GM21515 (cell line): Measurements from ENCODE around the gene BAG3.
"Not testable (repeated sequence)": the region's sequence is repeated elsewhere in the genome, so short reads cannot be mapped to it uniquely, and the experiment has no call there.

Experiments
- ATAC-seq: cut with Tn5 transposase; IDR thresholded peaks from one replicate; pipeline ENCODE4 v1.9.1; 2021; ENCODE audit not compliant: unreplicated experiment

BAG3 gene

DNA sequence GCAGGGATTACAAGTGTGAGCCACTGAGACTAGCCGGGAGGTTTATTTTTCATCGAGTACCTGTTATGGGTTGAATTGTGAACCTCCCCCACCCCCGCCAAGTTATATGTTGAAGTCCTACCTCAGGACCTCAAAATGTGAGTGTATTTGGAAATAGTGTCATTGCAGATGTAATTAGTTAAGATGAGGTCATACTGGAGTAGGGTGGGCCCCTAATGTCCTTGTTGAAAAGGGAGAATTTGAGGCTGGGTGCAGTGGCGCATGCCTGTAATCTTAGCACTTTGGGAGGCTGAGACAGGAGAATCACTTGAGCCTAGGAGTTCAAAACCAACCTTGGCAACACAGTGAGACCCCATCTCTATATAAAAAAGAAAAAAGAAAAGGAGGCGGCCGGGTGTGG lies 10.8 kb upstream of the BAG3 start:
- no peak for ATAC-seq

DNA sequence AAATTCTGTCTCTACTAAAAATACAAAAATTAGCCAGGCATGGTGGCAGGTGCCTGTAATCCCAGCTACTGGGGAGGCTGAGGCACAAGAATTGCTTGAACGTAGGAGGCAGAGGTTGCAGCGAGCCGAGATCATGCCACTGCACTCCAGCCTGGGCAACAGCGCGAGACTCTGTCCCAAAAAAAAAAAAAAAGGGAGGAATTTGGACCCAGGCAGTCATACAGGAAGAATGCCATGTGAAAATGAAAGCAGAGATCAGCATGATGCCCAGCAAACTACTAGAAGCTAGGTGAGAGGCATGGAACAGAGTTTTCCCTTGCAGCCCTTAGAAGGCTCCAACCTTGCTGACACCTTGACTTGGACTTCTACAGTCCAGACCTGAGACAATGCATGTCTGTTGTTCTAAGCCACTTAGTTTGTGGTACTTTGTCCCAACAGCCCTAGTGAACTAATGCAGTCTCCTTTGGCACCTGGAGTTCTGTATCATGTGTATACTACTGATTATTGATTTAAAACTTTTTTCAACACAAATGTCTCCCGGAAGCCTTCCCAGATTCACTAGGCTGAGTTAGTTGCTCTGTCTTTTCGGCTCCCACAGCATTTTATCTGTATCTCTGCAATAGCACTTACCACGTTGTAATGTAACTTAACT lies 10.2 kb upstream of the BAG3 start:
- no peak for ATAC-seq

DNA sequence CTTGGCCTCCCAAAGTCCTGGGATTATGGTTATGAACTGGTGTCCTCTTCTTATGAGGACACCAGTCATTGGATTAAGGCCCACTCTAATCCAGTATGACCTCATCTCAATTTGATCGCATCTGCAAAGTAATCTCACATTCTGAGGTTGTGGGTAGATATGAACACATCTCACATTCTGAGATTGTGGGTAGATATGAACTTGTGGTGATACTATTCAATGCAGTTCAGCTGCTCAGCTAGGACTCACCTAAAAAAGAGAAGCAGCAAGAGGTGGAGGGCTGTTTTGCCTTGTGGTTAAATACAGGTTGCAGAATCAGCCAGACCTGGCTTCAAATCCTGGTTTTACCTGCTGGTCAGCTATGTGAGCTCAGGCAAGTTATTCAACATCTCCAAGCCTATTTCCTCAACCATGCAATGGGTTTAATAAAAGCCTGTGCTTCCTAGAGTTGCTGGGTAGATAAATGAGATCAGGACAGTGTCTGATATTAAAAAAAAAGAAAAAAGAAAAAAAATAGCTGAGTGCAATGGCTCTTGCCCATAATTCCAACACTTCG lies 8.5 kb upstream of the BAG3 start:
- no peak for ATAC-seq

DNA sequence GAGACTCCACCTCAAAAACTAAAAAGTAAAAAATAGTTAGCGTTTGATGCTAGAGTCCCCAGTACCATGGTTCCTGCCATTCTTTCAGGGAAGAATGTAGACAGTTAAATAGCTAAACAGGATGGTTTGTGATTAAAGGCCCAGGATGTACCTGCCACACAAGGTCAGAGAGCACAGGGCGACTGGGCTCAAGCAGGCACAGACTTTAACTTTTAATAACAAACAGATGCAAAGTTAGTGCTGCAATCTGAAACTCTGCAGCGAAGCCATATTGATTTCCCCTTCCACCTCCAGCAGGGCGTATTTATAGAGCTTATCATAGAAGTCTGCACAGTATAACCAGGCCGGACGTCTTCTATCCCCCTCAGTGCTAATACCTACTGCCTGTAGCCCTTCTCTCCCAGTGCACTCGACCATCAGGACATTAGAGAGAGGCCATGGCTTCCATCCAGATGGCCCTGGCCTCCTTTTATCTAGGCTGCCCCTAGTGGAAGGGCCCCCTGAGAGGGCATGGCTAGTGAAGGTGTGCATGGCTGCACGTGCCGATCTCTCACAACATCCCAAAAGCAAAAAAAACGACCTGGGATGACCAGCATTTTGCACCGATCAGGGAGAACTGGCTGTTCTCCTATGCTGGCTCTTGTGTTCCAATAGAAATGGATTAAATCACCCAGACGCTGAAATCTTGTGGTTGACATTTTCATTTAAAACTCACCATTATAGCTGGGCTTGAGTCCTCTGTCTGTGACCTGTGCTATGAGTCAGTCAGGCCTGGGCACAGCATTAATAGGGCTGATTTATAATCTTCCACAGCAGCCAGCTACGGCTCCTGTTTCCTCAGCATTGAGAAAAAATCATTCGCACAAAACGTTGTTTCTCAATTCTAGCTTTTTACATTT lies 7.6 kb upstream of the BAG3 start:
- ATAC-seq = no peak

DNA sequence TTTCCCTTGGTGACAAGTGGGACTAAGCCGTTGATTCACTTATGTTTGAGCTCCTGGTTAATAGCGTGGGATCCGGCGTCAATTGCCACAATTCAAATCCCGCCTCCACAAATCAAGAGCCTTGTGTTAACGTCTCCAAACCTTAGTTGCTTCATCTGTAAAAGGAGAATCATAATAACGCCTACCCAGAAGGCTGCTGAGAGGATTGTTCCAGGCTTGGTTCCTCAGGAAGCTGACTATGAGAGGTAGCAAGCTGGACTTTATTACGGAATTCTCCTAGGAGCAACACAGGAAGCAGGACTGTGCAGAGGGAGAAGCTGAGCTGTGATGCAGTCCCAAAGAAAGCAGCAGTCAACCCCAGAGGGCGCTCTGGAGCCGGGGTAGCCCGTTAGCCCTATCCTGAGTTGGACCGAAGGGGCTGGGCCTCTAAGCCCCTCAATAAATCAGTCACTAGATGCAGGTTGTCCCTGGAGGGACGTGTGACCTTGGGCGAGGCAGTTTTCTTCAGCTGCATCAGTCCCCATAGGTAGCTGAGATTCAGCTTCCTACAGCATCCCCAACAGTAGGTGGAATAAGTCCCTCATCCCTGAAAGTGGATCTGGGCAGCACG lies 6.9 kb upstream of the BAG3 start:
- ATAC-seq = no peak

DNA sequence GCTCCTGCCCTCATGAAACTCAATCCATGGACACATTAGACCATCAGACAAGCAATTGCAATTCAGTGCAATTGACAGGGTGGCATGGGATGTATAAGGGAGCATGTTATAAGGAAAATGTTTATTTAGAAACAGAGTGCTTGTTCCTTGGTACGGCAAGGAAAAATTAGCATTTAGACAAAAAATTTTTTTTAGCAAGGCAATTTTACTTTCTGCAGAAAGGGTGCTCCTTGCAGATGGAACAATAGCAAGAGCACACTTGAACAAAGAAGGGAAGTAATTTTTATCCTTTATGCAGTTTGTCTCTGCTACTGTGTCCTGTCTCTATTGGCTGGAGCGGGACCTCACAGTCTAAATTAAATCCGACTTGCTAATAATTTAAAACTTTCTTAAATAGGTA lies 6.2 kb upstream of the BAG3 start:
- no peak for ATAC-seq

DNA sequence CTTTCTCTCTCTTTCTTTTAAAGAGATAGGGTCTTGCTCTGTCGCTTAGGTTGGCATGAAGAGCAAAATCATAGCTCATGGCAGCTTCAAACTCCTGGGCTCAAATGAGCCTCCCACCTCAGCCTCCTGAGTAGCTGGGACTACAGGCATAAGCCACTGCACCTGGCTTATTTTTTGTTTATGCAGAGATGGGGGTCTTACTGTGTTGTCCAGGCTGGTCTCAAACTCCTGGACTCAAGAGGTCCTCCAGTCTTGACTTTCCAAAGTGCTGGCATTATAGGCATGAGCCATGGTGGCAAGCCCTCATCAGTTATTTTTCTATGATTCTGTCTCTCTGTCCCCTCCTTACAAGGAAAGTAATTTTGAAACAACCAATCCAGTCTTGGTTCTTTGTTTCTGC lies 1.1 kb upstream of the BAG3 start:
- ATAC-seq = no peak

DNA sequence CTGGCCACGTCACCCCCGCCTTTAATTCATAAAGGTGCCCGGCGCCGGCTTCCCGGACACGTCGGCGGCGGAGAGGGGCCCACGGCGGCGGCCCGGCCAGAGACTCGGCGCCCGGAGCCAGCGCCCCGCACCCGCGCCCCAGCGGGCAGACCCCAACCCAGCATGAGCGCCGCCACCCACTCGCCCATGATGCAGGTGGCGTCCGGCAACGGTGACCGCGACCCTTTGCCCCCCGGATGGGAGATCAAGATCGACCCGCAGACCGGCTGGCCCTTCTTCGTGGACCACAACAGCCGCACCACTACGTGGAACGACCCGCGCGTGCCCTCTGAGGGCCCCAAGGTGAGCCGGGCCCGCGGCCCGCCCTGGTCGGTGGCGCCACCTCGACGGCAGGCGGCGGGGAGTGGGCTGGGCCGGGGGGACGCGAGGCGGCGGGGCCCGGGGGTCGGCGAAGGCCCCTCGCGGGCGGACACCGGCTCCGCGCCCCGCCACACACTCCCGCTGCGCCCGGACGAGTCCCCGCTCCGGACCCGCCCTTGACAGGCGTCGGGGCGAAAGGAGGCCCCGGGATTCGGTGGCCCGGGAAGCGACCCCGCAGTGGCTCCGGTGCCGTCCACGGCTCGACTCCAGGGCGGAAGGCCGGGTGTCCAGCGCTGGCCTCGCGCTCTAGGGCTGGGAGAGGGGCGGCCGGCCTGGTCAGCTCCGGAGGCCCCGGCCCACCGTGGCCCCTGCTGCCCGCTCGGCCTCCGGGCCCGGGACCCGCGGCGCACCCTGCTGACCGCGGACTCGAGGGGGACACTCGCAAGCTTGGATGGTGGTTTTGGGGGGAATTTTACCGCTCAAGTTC lies 557 bp downstream of the BAG3 start:
- peak; percentile 25 for ATAC-seq

DNA sequence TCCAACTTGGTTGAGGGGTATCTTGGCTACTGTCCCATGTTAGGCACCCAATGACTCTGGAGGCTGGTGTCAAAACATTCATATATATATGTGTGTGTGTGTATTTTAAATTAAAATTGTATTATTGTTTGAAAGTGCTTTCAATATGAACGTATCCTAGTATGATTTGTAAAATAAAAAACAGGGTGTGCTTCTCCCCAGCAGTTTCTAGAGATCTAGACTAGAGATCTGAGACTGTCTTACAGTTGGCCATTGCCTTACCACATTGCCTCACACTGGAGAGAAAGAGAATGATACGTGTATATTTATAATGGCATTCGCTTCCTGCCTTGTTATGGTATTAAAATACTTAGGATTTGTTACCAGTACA lies 1.2 kb downstream of the BAG3 start:
- ATAC-seq = no peak

DNA sequence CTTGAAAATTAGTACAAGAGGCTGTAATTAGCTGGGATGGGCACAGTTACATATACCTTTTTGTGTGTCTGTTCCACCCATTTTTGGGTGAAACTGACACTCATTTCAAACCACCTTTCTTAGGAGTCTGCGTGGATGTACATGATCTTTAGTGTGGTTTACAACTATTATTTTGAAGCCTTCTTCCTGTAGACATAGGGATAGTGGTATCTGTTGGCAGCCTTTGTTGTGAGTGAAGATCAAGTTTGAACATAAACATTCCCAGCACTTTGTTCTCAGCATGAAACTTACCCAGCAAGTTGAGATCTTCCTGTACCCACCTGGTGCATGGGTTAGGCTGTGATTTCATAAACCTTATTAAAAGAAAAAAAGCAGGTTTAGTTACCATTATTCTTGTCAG lies 2.0 kb downstream of the BAG3 start:
- no peak for ATAC-seq

DNA sequence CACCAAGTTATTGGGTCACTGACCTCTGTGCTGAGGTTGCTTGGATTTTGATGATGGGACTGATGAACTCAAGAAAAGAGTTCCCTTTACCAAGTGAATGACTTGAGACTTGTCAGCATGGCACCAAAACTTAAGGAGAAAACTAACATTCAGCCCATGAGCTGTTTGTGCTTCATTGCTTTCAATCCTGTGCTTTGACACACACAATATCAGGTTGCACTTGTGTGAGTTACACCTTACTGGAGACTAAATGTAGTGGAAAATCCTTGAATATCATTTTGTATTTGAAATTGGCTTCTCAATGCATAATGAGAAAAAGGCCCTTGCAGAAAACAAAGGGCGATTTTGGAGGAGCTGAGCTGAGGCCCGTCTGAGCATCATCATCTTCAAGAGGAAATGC lies 2.7 kb downstream of the BAG3 start:
- no peak for ATAC-seq

DNA sequence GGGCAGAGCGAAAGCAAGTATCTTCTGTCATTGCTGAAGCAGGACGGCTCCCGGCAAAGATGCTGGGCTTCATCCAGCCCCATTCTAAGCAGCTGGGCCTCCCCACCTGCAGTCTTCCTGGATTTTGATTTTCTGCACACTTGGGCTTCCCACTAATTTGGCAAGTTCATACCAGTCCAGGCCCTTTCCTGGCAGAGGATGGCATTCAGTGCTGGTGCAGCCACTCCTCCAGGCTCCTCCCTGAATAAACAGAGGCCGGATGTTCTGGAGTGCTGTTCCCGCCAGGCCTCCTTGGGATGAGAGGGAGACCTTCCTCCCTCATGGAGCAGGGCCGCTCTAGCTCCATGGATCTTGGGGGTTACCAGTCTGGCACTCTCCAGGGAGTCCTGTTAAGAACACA lies 3.4 kb downstream of the BAG3 start:
- no peak for ATAC-seq

DNA sequence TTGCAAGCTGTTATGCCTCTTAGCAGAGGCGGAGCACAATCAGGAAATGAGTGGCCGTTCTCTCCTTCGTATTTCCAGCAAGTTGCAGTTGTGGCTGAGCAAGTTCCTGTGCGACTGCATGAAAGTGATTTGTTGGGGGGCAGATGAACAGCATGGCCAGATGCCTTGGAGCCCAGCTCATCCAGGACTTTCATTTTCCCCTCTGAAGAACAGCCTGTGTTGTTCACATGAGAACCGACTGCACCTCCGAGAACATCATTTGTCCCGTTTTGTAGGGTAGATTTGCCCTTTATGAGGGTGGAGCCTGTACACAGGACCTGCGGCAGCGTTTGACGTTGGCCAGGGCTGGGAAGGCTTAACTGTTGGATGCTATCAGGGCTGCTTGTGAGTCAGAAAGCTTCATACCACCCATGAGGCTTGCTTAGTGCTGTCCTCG lies 4.4 kb downstream of the BAG3 start:
- ATAC-seq = no peak

DNA sequence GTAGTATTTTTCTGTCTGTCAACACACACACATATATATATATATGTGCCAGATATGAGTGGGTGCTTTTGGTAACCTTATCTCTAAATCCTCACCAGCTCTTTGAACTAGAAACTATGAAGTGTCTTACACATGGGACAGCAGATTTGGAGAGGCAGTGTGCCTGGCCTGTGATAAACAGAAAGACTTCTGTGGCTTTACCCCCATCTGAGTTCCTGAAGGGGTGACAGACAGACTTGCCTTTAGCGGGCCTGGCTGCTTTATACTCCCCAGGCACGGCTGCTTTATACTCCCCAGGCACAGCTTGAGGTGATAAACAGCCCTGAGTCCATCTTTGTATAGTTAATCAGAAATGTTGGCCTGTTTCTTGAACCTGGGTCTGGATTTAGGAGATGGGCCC lies 5.6 kb downstream of the BAG3 start:
- ATAC-seq = no peak

DNA sequence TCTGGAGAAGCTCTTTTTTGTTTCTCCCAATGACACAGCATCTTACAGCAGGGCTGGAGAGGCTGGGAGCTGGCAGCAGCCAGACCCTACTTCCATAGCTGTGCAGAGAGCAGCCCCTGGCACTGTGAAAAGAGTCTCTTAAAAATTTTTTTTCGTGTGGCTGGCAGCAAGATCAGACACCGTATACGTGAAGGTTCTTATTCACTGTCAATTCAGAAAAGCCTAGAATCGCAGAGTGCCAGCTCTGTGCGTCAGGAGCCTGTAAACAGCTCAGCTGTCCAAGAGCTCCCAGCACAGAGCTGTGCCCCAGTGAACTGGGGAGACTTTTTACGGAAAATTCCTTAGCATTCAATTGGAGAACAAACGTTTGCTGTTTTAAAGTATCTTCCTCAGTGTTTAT lies 6.5 kb downstream of the BAG3 start:
- no peak for ATAC-seq

DNA sequence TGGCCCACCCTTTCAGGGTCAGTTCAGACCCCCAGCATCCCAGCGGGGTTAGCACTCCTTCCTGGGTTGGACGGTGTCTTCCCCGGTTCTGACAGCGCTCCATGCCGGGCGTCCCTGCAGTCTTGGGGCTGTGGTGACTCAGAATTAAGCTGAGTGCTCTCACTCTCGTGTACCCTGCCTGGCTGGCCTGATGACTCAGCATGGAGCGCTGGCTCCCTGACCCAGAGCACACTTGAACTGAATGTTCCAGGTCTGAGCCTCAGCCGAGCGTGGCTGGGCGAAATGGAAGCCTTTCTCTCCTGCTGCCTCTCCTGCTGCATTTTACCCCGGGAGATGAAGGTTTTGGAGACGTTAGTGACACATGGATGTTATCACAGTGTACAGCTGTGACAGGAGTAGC lies 7.1 kb downstream of the BAG3 start:
- no peak for ATAC-seq

DNA sequence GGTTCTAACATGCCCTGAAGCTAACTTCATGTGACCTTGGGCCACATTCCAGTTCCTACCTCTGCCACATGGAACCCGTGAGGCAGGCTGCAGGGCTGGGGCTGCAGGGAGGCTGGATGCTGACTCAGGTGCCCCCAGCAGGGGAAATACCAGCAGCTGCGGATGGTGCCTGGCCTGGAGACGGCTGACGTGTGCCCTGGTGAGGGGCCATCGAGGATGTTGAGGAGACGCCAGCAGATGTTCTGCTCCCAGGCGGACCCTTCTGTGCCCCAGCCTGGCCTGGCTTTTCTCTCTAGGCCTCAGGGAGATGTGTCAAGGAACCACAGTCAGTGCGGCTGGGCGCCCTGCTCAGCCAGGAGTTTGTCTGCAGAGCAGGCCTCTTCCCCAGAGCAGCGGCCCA lies 8.8 kb downstream of the BAG3 start:
- ATAC-seq = no peak

DNA sequence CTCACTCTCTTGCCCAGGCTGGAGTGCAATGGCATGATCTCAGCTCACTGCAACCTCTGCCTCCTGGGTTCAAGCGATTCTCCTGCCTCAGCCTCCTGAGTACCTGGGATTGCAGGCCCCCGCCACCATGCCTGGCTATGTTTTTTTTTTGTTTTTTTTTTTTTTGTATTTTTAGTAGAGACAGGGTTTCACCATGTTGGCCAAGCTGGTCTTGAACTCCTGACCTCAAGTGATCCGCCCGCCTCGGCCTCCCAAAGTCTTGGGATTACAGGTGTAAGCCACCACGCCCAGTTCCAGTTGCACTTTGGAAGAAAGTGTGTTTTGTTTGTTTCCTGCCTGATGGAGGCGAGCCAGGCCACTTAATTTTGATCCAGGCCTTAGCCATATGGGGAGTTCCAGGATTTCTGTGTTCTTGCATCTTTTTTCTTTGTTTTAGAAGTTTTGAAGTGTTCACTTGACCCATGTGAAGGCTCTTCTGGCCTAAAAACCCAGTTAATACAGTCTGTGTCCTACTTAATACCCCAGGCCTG lies 11.0 kb downstream of the BAG3 start:
- ATAC-seq = not testable (repeated sequence)

DNA sequence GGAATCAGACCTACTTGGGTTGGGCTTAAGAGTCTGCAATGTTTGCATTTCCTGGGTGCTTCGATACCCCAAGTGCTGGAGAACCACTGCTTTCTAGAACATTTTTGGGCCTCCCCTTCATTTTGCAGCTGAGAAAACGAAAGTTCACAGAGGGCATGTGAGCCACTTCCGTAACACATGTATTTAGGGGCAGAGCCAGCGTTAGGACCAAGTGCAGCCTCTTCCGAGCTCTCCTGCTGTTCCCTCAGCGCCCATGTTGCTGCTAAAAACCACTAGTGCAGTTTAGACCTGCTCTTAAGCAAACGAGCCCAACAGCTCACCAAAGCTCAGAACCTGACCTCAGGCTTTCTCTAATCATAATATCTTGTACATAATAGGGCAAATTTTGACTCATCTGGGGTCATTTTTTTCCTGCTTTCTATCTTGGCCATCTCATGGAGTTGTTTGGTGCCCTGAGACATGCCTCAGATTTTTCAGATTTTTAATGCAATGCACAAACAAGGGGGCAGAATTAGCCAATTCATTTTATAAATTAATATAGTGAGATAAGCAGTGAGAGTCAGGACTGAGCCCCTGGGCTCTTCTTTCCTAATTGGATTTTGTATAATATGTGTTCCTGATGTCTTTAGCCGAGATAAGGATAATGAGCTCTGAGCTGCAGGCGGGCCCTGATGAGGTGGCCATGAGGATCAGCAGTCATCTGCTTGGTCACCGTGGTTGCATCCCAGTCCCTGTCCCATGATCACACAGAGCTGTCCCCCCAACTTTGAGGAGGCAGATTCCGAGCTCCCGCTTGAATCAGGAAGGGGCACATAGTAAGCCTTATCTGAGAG lies 12.9 kb downstream of the BAG3 start:
- ATAC-seq = no peak
